ENCODE measurements around the gene RPS6KA2. TPM values are rescaled to one million over a fixed set of nuclear protein-coding genes. Genes with fewer than 3 reads are reported as not detected.

The RPS6KA2 gene
- polyA plus RNA-seq, 1 donor from 2014 or later: 4.9 TPM

DNA sequence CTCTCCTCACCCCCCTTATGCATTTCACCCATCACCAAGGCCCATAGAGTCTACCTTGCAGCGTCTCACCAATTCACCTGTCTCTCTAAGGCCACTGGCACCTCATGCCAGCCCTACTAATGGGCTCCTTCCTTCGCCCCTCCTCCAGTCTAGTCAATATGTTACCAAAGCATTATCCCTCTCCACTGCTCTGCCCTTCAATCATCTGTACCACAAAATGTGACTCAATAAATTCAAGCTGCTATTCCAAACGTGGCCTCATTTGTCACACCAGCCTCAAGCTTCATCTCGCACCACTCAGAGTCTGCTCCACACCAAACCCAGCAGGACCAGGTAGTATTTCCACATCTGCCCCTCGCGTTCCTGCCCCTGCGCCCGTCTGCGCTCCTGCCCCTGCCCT is 21.8 kb upstream of the RPS6KA2 start:
- no peaks in the 10 kb centered on the region for H3K4me1 Mint-ChIP-seq
- H3K27ac Mint-ChIP-seq: no peak overlapping the region
- H3K27me3 Mint-ChIP-seq: peaks cover 2% of the 10 kb centered on the region

DNA sequence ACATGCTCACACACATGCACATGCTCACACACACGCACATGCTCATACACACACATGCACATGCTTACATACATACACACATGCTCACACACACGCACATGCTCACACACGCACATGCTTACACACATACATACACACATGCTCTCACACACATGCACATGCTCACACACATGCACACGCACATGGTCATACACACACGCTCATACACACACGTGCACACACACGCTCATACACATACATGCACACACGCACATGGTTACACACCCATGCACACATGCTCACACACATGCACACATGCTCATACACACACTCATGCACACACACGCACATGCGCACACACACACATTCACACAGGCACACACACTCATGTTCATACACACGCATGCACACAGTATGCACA is 20.8 kb upstream of the RPS6KA2 start:
- H3K27me3 Mint-ChIP-seq: peaks cover 5% of the 10 kb centered on the region
- H3K9me3 Mint-ChIP-seq: peaks cover 5 to 14% (median 6%) of the 10 kb centered on the region in 3 donors
- H3K4me1 Mint-ChIP-seq: no peaks in the 10 kb centered on the region
- no peak overlapping the region for H3K4me3 Mint-ChIP-seq
- peaks cover 5% of the 10 kb centered on the region for H3K36me3 Mint-ChIP-seq
- H3K27ac Mint-ChIP-seq: no peak overlapping the region

More for the DNA sequence above, 21.8 kb upstream of the RPS6KA2 start:
- Mint-ChIP-seq H3K9me3 (peaks cover 2 to 5% (median 2%) of the 10 kb centered on the region in 3 donors), H3K4me3 (no peak overlapping the region), H3K36me3 (peaks cover 4% of the 10 kb centered on the region)

DNA sequence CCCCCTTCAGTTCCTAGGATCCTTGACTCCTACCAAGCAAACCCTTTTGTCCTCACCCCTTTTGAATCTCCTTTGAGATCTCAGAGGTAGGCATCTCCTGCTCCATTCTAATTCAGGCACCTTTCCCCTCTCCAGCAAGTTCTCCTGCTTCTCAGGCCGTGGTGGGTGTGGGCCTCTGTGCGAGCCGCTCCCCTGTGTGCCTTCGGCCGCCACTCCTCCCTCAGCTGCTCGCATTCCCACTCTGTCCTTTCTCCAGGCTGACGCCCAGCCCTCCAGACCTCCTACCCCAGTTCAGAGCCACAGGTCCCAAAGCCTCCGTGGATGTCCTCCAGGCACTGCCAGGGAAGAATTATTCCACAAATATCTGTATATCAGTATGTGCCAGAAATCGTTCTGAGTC is 19.7 kb upstream of the RPS6KA2 start:
- no peaks in the 10 kb centered on the region for H3K4me1 Mint-ChIP-seq
- H3K36me3 Mint-ChIP-seq: peaks cover 7% of the 10 kb centered on the region
- no peak overlapping the region for H3K4me3 Mint-ChIP-seq
- peaks cover 6 to 21% (median 12%) of the 10 kb centered on the region in 3 donors for H3K9me3 Mint-ChIP-seq
- no peak overlapping the region for H3K27ac Mint-ChIP-seq
- H3K27me3 Mint-ChIP-seq: peaks cover 10% of the 10 kb centered on the region

DNA sequence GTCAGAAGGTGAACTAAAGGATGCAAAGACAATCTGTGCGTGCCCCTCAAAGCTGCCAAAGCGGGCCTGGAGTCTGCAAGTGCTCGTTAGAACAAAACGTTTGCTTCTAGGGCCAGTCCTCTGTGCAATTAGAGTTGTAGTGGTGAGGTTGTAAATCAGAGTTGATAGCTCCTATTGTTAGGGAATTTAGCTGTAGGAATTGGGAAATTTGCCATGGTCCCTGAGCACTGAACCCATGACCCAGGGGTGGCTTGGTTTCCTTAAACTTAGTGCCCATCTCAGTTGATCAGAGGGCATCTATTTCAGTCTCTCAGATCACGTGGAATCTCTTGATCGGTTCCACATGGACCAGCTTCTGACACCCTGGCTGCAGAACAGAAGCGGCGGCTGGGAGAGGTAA is 18.8 kb upstream of the RPS6KA2 start:
- H3K4me3 Mint-ChIP-seq: no peak overlapping the region
- peaks cover 12% of the 10 kb centered on the region for H3K27me3 Mint-ChIP-seq
- no peaks in the 10 kb centered on the region for H3K4me1 Mint-ChIP-seq
- peaks cover 8% of the 10 kb centered on the region for H3K36me3 Mint-ChIP-seq
- H3K9me3 Mint-ChIP-seq: peaks cover 6 to 21% (median 14%) of the 10 kb centered on the region in 3 donors
- no peak overlapping the region for H3K27ac Mint-ChIP-seq

DNA sequence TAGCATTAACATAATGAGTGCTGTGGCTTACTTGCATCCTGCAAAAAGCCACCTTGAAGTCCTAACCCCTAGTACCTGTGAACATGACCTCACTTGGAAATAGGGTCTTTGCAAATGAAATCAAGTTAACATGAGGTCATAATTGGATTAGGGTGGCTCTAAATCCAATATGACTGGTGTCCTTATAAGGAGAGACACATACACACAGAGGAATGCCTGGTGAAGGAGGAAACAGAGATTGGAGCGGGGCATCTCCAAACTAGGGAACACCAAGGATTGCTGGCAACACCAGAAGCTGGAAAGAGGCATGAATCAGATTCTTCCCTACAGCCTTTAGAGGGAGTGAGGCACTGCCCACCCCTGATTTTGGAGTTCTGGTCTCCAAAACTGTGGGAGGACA is 17.6 kb upstream of the RPS6KA2 start:
- H3K9me3 Mint-ChIP-seq: peaks cover 6 to 21% (median 14%) of the 10 kb centered on the region in 3 donors
- H3K27ac Mint-ChIP-seq: no peak overlapping the region
- H3K4me1 Mint-ChIP-seq: peaks cover 0 to 3% (median 1%) of the 10 kb centered on the region in 3 donors
- H3K4me3 Mint-ChIP-seq: no peak overlapping the region
- peaks cover 23% of the 10 kb centered on the region for H3K27me3 Mint-ChIP-seq
- peaks cover 8% of the 10 kb centered on the region for H3K36me3 Mint-ChIP-seq

DNA sequence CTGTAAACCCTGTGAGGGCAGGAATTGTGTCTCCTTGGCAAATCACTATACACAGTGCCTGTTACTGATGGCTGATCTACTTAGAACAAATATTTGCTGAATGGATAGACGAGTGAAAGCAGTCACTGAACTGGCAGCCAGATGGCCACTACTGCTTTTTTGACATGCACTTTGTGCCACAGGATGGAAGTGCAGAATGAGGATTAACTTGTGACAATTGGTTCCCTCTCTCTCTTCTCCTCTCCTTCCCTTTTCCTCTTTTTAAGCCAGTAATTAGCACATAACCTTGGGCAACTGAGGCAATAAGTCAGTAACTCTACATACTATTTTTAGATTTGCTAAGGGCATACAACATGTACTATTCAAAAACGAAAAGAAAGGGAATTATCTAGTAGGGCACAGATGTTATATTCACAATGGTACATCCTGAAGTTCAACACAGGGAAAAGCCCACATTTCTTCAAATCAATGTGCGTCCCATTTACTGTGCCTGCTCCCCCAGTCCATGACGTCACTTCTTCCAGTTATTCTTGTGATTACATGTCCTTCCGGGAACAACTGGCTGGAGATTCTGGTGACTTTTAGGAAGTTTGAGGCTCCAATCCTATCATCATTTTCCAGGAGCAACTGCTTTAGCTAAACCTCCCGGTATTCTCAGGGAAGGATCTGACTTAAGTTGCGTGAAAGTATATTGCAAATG is 17.0 kb upstream of the RPS6KA2 start:
- H3K4me3 Mint-ChIP-seq: no peak overlapping the region
- peaks cover 29% of the 10 kb centered on the region for H3K27me3 Mint-ChIP-seq
- H3K9me3 Mint-ChIP-seq: peaks cover 6 to 21% (median 15%) of the 10 kb centered on the region in 3 donors
- peaks cover 8% of the 10 kb centered on the region for H3K36me3 Mint-ChIP-seq
- H3K4me1 Mint-ChIP-seq: peaks cover 0 to 5% (median 1%) of the 10 kb centered on the region in 3 donors
- no peak overlapping the region for H3K27ac Mint-ChIP-seq

DNA sequence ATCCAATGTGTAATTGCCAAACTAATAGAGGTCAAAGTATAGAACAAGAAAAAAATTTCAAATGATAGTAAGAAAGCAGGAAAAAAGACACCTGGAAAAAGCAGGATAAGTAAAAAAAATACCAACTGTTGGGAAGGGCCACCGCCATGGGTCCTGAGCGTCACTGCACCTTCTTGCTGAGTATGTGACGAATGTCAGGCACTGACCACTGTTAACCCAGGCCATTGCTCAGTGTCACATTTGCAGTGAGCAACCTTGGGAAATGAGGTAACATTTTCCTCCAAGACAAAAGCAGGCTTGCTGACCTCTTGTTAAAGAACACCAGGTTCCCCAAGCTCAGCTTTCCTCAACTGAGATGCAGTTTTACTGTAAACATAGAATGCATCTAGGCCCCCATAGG is 15.6 kb upstream of the RPS6KA2 start:
- H3K27ac Mint-ChIP-seq: no peak overlapping the region
- H3K4me1 Mint-ChIP-seq: peaks cover 1 to 14% (median 2%) of the 10 kb centered on the region in 3 donors
- H3K36me3 Mint-ChIP-seq: peaks cover 8% of the 10 kb centered on the region
- peaks cover 6 to 21% (median 15%) of the 10 kb centered on the region in 3 donors for H3K9me3 Mint-ChIP-seq
- peaks cover 38% of the 10 kb centered on the region for H3K27me3 Mint-ChIP-seq
- peak overlapping the region in 1 of 4 donors; percentile 10 for H3K4me3 Mint-ChIP-seq

DNA sequence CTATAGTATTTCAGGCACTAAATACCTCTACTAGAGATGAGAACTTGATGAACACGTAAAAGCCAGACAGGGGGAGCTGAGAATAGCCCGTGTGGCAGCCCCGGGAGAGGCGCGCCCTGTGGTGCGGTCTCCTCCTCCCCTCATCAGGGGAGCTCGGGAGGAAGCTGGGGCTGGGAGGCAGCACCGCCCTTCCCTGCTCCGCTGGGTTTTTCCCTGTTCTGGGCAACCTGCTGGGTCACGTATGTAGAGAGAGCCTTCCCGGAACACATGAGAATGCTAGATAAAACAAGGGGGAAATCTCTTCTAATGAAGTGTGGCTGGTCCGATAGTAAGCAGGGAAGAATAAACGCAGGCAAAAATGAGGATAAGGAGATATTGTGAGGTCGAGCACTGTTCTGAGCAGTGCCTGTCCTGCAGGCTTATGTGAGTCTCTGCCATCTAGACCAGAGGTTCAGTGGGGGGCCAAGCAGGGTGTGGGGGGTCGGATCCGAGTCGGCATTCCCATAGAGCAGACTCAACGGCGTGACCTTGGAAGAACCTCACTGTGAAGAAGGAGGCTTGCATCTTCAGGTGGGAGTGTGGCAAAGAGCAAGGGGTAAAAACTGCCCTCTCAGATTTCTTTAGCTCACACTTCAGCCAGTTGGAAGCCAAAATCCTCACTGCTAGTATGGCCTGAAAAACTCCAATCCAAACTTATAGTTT is 13.4 kb upstream of the RPS6KA2 start:
- H3K27me3 Mint-ChIP-seq: peaks cover 48% of the 10 kb centered on the region
- peaks cover 1 to 14% (median 2%) of the 10 kb centered on the region in 3 donors for H3K4me1 Mint-ChIP-seq
- peaks cover 6 to 21% (median 15%) of the 10 kb centered on the region in 3 donors for H3K9me3 Mint-ChIP-seq
- no peak overlapping the region for H3K27ac Mint-ChIP-seq
- H3K36me3 Mint-ChIP-seq: peaks cover 8% of the 10 kb centered on the region
- H3K4me3 Mint-ChIP-seq: no peak overlapping the region

DNA sequence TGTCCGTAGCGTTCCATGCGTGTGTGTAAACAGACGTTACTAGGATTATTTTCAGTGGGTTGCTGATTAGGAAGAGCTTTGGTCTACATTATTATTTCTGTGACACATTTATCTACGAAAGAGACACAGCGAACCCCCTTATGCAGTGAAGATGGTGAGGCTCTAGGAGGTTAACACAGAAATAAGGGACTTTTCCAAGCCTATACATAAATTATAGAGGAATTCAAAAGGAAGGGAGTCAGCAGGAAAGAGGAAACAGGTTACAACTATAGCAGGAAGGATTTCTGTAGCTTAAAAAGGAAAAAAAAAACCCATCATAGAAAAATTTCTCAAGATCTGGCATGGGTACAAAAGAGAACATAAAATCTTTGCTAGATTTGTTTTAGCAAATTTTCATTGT is 12.9 kb upstream of the RPS6KA2 start:
- H3K4me3 Mint-ChIP-seq: no peak overlapping the region
- H3K36me3 Mint-ChIP-seq: peaks cover 4% of the 10 kb centered on the region
- H3K4me1 Mint-ChIP-seq: peaks cover 1 to 14% (median 2%) of the 10 kb centered on the region in 3 donors
- no peak overlapping the region for H3K27ac Mint-ChIP-seq
- peaks cover 6 to 21% (median 15%) of the 10 kb centered on the region in 3 donors for H3K9me3 Mint-ChIP-seq
- peaks cover 52% of the 10 kb centered on the region for H3K27me3 Mint-ChIP-seq

DNA sequence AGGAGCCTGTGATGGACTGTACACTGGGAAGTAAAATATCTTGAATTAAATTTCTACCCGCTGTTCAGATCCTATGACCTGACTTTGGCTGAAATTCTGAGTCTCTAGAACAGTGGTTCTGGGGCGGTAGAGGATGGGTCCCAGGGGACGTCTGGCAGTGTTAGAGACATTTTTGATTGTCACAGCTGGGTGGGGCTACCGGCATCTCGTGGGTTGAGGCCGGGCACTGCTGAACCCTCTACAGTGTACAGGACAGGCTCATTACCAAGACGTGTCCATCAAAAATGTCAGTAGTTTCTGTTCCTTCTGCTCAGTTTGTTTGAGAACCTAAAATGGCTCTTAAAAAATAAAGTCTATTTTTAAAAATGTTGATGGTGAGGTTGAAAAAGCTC is 11.5 kb upstream of the RPS6KA2 start:
- Mint-ChIP-seq H3K9me3 (peaks cover 1 to 13% (median 10%) of the 10 kb centered on the region in 3 donors), H3K27me3 (peaks cover 48% of the 10 kb centered on the region), H3K4me3 (no peak overlapping the region), H3K27ac (peak overlapping the region in 1 of 3 donors; percentile 12), H3K36me3 (peaks cover 4% of the 10 kb centered on the region), H3K4me1 (peaks cover 1 to 14% (median 2%) of the 10 kb centered on the region in 3 donors)

DNA sequence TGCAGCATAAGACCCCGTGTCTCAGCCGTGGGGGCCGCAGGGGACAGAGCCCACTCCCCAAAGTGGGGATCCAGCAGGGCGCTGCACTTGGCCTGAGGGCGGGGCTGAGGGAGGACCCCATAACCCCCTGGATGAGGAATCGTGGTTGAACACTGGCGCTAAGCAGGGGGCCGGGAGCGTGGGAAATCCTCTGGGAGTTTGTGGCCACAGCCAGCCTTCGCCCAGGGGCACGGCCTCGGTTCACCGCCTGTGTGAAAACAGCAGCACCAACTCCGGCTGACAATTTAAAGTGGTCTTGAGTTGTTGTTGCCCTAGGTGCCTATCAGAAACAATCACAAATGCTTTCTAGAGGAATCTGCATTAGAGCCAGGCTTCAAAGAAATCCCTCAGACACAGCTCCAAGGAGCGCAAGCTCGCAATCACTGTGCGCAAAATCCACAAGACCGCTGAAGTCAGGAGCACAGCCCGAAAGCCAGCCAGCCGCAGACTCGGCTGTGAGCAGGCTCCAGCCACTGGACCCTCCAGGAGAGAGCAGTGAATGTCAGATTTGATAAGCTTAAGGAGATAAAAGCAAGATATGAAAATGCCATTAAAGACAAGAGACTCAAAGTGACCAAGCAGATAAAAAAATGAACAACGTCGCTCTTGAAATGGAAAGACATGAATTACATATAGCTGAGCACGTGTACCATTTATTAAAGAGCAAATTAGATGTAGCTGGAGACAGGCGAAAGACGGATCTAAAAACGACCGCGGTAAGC is 10.9 kb upstream of the RPS6KA2 start:
- Mint-ChIP-seq H3K4me1 (peaks cover 1 to 14% (median 2%) of the 10 kb centered on the region in 3 donors), H3K9me3 (peaks cover 0 to 10% (median 7%) of the 10 kb centered on the region in 3 donors), H3K4me3 (no peak overlapping the region), H3K27ac (peak overlapping the region in 1 of 3 donors; percentile 81), H3K27me3 (peaks cover 47% of the 10 kb centered on the region), H3K36me3 (peaks cover 4% of the 10 kb centered on the region)

DNA sequence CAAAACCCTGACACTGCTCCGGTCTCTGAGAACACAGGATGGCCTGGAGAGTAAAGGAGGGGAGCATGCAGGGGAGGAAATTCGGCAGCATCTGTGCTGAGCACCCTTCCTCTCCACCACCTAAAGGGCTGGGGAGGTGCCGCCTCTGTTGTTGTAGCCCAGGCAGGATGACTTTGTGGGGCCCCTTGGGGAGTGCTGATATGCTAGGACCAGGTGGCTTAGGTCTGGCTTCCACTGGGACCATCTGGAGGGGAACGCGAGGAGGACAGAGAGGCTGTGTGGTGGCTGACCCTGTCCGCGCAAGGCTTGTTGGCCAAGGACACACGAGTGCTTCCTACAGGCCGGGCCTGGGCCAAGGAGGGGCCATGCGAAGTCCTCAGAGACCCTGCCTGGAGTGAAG is 9.9 kb upstream of the RPS6KA2 start:
- Mint-ChIP-seq H3K4me3 (no peak overlapping the region), H3K4me1 (peaks cover 1 to 14% (median 2%) of the 10 kb centered on the region in 3 donors), H3K36me3 (peaks cover 2% of the 10 kb centered on the region), H3K27ac (no peak overlapping the region), H3K27me3 (peaks cover 46% of the 10 kb centered on the region), H3K9me3 (peaks cover 0 to 5% (median 0%) of the 10 kb centered on the region in 3 donors)

DNA sequence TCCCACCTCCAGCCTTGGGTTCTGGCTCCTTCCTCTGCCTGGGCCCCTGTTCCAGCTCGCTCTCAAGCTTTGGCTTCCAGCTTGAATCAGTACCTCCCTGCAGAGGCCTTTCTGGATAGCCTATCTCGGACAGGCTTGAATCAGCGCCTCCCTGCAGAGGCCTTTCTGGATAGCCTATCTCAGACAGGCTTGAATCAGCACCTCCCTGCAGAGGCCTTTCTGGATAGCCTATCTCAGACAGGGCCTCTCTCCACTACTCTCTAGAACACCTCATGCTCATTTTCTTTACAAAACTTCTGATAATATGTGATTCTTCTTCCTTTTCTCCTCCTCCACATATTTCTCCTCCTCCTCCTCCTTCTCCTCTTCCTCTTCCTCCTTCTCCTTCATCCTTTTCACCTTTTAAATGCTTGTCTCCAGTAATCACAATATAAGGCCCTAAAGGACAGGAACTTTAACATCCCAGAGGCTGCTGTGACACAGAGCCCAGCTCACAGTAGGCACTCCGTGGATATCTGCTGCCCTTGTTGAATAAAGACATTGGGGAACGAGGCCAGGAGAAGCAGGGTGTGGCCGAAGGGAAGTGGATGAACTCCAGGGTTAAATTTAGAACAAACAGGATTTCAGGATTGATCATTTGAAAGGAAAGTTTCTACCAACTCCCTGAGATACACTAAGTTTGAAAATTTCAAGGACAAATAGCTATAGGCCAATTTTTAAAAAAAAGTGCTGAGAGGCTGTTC is 9.3 kb upstream of the RPS6KA2 start:
- H3K27me3 Mint-ChIP-seq: peaks cover 48% of the 10 kb centered on the region
- H3K4me1 Mint-ChIP-seq: peaks cover 1 to 14% (median 2%) of the 10 kb centered on the region in 3 donors
- H3K27ac Mint-ChIP-seq: no peak overlapping the region
- no peaks in the 10 kb centered on the region for H3K36me3 Mint-ChIP-seq
- H3K4me3 Mint-ChIP-seq: no peak overlapping the region
- H3K9me3 Mint-ChIP-seq: peaks cover 0 to 2% (median 0%) of the 10 kb centered on the region in 3 donors
